Natural killer cell (primary cell): ENCODE measurements around the gene CORO7. TPM values are rescaled to one million over a fixed set of nuclear protein-coding genes. Genes with fewer than 3 reads are reported as not detected.

Experiments used
- ATAC-seq, 3 donors: fragments of 150-1000 bp in 2 of 3; fragments of 200-7000 bp in 1 of 3; cut with Tn5 transposase; 1 replicate in 1 of 3; 2 replicates in 2 of 3; pipeline ENCODE4 v1.10.0; 2021; ENCODE audit warnings: mild to moderate bottlenecking in 2 of 3, moderate library complexity in 2 of 3
- DNase-seq, 2 donors: peaks; one replicate each; pipeline versions ENCODE4 v3.0.0 to v3.0.0-alpha.2; 2013 to 2021; ENCODE audit warnings: mixed read lengths in 1 of 2
- H3K27ac ChIP-seq: one replicate; pipeline ENCODE4 v1.5.1; 2013; ENCODE audit warnings: mild to moderate bottlenecking, low read length
- H3K27me3 ChIP-seq: one replicate; pipeline ENCODE4 v1.6.1; 2013; ENCODE audit warnings: low read length; ENCODE audit not compliant: control insufficient read depth, insufficient read depth
- H3K36me3 ChIP-seq: one replicate; pipeline ENCODE4 v1.6.1; 2013; ENCODE audit warnings: low read length; ENCODE audit not compliant: control insufficient read depth, insufficient read depth
- H3K4me1 ChIP-seq: one replicate; pipeline ENCODE4 v1.6.1; 2013; ENCODE audit warnings: low read length; ENCODE audit not compliant: control insufficient read depth, insufficient read depth
- H3K4me3 ChIP-seq: one replicate; pipeline ENCODE4 v1.5.1; 2013; ENCODE audit warnings: low read length
- H3K9me3 ChIP-seq: one replicate; pipeline ENCODE4 v1.6.1; 2013; ENCODE audit warnings: low read length; ENCODE audit not compliant: control insufficient read depth, insufficient read depth
- H3K27ac Mint-ChIP-seq, 2 donors: one replicate each; pipeline ENCODE4 v1.8.0; 2022; ENCODE audit warnings: mild to moderate bottlenecking in 2 of 2, mixed read lengths in 2 of 2, moderate library complexity in 1 of 2
- H3K27me3 Mint-ChIP-seq, 2 donors: one replicate each; pipeline ENCODE4 v1.8.0; 2022; ENCODE audit warnings: low read depth in 2 of 2, mixed read lengths in 2 of 2
- H3K36me3 Mint-ChIP-seq: one replicate; pipeline ENCODE4 v1.8.0; 2022; ENCODE audit warnings: mixed read lengths
- H3K4me1 Mint-ChIP-seq, 2 donors: one replicate each; pipeline ENCODE4 v1.8.0; 2022; ENCODE audit warnings: mixed read lengths in 2 of 2
- H3K4me3 Mint-ChIP-seq: one replicate; pipeline ENCODE4 v1.8.0; 2022; ENCODE audit warnings: mild to moderate bottlenecking, moderate library complexity, mixed read lengths
- H3K9me3 Mint-ChIP-seq, 2 donors: one replicate each; pipeline ENCODE4 v1.8.0; 2022; ENCODE audit warnings: mixed read lengths in 2 of 2
- WGBS: methylation state at CpG from one replicate; pipeline ENCODE4 v1.1.7; 2013; ENCODE audit warnings: missing lambda C conversion rate; ENCODE audit not compliant: insufficient coverage; 5-methylcytosine and 5-hydroxymethylcytosine counted together
- intact Hi-C: fragments of 100-400 bp; cut with micrococcal nuclease; formaldehyde crosslinking; loops from one replicate; pipeline ENCODE4 v1.14.2; 2022
- total RNA-seq, 4 donors: library from RNA; stranded (reverse); fragments of 120-200 nt in 1 of 4; gene quantifications; one replicate each; pipeline versions ENCODE4 v1.2.3 to v1.2.4, GENCODE V29; 2013 to 2022
- TF ChIP-seq, protein P1 (sequence below): fragments of 200-600 bp; IDR thresholded peaks from one replicate; pipeline ENCODE4 v1.8.0; 2022; ENCODE audit warnings: antibody characterized with exemption

The CORO7 gene
- total RNA-seq, 3 donors from 2014 or later (not counting 1 experiment from before 2014, with no cell fraction given): 335 to 425 (median 415) TPM

DNA sequence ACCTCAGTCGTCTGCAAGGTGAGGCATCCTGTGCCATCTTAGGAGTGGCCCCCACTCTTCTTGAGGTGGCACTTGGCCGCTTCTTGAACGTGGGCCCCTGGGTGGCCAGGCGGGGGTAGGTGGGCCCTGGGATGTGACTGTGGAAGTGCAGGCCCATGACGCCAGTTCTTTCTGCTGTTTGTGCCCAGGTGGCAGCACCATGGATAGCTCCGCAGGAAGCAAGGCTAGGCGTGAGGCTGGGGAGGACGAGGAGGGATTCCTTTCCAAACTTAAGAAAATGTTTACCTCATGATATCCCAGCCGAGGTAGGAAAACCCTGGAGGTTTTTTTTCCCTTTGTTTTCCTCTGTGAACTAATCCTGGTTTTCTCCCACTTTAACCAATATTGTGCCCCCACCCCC is 38.2 kb upstream of the CORO7 start:
- Mint-ChIP-seq H3K27ac (no peak overlapping the region), H3K27me3 (no peaks in the 10 kb centered on the region), H3K36me3 (no peaks in the 10 kb centered on the region), H3K9me3 (no peaks in the 10 kb centered on the region), H3K4me3 (no peak overlapping the region), H3K4me1 (peaks cover 8 to 14% of the 10 kb centered on the region in 2 donors)
- DNase-seq: no peak
- H3K4me1 ChIP-seq: peaks cover 13% of the 10 kb centered on the region
- no peaks in the 10 kb centered on the region for H3K9me3 ChIP-seq
- TF ChIP-seq, protein P1, sequence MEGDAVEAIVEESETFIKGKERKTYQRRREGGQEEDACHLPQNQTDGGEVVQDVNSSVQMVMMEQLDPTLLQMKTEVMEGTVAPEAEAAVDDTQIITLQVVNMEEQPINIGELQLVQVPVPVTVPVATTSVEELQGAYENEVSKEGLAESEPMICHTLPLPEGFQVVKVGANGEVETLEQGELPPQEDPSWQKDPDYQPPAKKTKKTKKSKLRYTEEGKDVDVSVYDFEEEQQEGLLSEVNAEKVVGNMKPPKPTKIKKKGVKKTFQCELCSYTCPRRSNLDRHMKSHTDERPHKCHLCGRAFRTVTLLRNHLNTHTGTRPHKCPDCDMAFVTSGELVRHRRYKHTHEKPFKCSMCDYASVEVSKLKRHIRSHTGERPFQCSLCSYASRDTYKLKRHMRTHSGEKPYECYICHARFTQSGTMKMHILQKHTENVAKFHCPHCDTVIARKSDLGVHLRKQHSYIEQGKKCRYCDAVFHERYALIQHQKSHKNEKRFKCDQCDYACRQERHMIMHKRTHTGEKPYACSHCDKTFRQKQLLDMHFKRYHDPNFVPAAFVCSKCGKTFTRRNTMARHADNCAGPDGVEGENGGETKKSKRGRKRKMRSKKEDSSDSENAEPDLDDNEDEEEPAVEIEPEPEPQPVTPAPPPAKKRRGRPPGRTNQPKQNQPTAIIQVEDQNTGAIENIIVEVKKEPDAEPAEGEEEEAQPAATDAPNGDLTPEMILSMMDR: no peak
- no peaks in the 10 kb centered on the region for H3K27me3 ChIP-seq
- peaks cover 62% of the 10 kb centered on the region for H3K36me3 ChIP-seq
- no peak overlapping the region for H3K27ac ChIP-seq
- no peak overlapping the region for H3K4me3 ChIP-seq
- ATAC-seq: no peak
- WGBS: 92% methylated on average over 9 of the region's 9 CpGs
- intact Hi-C loops: no loop called here

DNA sequence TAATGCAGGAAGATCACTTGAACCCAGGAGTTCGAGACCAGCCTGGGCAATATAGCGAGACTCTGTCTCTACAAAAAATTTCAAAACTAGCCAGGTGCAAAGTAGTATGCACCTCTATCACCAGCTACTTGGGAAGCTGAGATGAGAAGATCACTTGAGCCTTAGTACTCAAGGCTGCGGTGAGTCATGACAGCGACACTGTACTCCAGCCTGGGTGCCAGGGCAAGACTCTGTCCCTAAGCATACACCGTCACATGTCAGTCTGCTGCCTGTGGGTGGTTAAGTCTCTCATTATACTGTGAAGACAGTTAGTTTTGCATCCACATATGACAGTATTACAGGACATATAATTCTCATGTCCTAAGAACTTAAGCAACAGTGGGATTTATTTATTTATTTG is 36.3 kb upstream of the CORO7 start:
- Histone ChIP-seq H3K4me1 (no peaks in the 10 kb centered on the region), H3K27me3 (no peaks in the 10 kb centered on the region), H3K9me3 (no peaks in the 10 kb centered on the region), H3K4me3 (no peak overlapping the region), H3K36me3 (peaks cover 75% of the 10 kb centered on the region), H3K27ac (no peak overlapping the region)
- Mint-ChIP-seq H3K36me3 (no peaks in the 10 kb centered on the region), H3K27me3 (no peaks in the 10 kb centered on the region), H3K9me3 (no peaks in the 10 kb centered on the region), H3K4me3 (no peak overlapping the region), H3K27ac (no peak overlapping the region), H3K4me1 (peaks cover 0 to 5% of the 10 kb centered on the region in 2 donors)
- DNase-seq (no peak), ATAC-seq (no peak)
- intact Hi-C loops: no loop called here
- TF ChIP-seq, protein P1: no peak
- WGBS: 100% methylated on average over 5 of the region's 5 CpGs

DNA sequence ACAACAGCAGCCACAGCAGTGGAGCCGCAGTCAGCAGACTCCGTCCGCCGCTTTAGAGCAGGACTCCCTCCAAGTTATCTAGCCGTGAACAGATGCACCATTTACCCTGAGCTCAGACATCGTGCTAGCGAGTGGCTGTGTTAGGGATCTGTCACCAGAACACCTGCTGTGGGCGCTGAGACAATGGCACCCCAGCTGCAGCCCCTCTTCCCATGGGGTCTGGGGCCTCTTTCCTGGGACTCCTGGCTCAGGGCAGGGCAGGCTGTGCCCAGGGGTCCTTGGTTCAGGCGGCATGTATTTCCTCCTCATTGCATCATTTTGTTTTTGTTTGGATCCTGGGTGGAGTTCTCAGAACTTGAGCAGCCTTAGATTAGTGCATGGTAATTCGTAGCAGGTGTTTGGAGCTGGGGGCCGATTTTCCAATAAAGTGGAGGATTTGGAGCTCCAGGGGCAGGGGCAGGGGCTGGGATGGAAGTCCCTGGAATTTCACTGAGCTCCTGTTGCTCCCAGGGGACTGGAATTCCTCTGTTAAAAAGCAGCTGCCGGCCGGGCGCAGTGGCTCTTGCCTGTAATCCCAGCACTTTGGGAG is 34.6 kb upstream of the CORO7 start:
- Mint-ChIP-seq H3K27me3 (no peaks in the 10 kb centered on the region), H3K4me3 (no peak overlapping the region), H3K9me3 (no peaks in the 10 kb centered on the region), H3K36me3 (no peaks in the 10 kb centered on the region), H3K4me1 (no peaks in the 10 kb centered on the region), H3K27ac (no peak overlapping the region)
- Histone ChIP-seq H3K27ac (no peak overlapping the region), H3K4me3 (no peak overlapping the region), H3K27me3 (no peaks in the 10 kb centered on the region), H3K4me1 (no peaks in the 10 kb centered on the region), H3K36me3 (peaks cover 77% of the 10 kb centered on the region), H3K9me3 (no peaks in the 10 kb centered on the region)
- ATAC-seq: no peak
- WGBS: 98% methylated on average over 14 of the region's 14 CpGs
- TF ChIP-seq, protein P1: no peak
- DNase-seq: no peak
- intact Hi-C loops: no loop called here

DNA sequence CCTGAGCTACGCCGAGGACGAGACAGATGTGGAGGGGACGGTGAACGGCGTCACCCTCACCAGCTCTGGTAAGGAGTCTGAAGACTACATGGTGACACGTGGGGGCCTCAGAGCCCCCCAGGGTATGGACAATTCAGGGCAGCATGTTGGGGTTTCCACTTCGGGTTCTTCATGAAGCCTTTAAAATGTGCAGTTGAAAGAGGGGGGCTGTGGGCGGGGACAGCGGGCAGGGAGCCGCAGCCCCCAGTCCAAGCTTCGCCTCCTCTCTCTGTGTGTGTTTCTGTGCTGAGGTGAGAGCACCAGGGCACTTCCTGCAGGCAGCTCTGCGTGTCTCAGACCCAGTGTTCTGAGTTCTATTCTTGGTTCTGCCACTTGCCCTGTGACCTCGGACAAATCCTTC is 34.0 kb upstream of the CORO7 start:
- no peak overlapping the region for H3K4me3 Mint-ChIP-seq
- TF ChIP-seq, protein P1: no peak
- H3K36me3 Mint-ChIP-seq: no peaks in the 10 kb centered on the region
- no peaks in the 10 kb centered on the region for H3K4me1 Mint-ChIP-seq
- no peak for DNase-seq
- Histone ChIP-seq H3K4me1 (no peaks in the 10 kb centered on the region), H3K27ac (no peak overlapping the region), H3K36me3 (peaks cover 74% of the 10 kb centered on the region), H3K9me3 (no peaks in the 10 kb centered on the region), H3K27me3 (no peaks in the 10 kb centered on the region), H3K4me3 (no peak overlapping the region)
- no peak for ATAC-seq
- no peaks in the 10 kb centered on the region for H3K27me3 Mint-ChIP-seq
- H3K9me3 Mint-ChIP-seq: no peaks in the 10 kb centered on the region
- 98% methylated on average over 14 of the region's 14 CpGs for WGBS
- H3K27ac Mint-ChIP-seq: no peak overlapping the region
- intact Hi-C loops: no loop called here
